Measurements from ENCODE around the gene LOXL3.

The LOXL3 gene

DNA sequence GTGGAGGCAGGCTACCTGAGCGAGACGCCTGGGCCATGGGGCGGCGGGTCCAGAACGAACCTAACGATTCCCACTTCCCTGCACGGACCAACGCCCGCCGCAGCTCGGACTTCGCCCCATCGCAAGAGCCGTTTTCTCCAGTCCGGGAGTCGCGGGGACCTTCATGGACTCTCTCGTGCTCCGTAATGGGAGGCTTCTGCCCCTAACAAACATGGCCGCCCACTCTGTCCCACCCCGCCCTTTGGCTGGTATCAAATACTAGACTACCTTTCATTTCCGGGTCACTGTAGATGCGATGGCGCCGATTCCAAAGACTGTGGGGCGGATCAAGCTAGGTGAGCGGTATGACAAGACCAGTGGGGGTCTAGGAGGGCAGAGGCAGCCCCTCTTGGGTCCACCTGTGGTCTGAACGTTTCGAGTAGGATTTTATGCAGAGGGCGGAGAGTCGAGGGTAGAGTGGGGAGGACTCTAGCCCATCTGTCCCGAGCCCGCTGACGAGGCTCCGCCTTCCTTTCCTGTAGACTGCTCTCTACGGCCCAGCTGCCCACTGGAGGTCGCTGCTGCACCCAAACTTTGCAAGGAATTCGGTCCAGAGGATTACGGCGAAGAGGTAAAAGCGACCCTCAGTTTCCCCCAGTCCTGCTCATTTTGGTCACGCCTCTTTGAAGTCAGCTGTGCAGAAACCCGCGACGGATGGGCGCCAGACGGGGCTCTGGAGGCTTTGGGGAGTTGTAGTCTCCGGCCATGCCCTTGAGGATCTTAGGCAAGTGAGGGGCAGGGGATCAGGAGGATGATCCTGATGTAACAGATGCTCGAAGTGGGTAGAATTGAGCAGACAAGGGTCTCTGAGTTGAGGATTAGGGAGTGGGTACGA, 70.7 kb downstream of the LOXL3 start, which contains the start of the genes CCDC142 and TTC31:
CCDC142 (minus strand) TSS at position 198 of the 874 bp plus-strand sequence; CDS start at position 37, 161 bp downstream.
TTC31 (plus strand) TSS at position 281 of the 874 bp plus-strand sequence; CDS start at position 296, 15 bp downstream.
- peak; percentile 83 for DNase-seq

Data from NCI-H2081 treated with DMSO at 0.1 percent for 48 hours (cell line).